H9 (cell line): ENCODE data around the gene MRPL43. TPM values are rescaled to one million over a fixed set of nuclear protein-coding genes. Genes with fewer than 3 reads are reported as not detected.
A peak's percentile ranks its signal among the peaks of the same experiment; 100 is the strongest.

Experiments
- DNase-seq: peaks from one replicate; pipeline ENCODE4 v3.0.0-alpha.2; 2017
- H2AFZ ChIP-seq: one replicate; pipeline ENCODE4 v1.6.1; 2013; ENCODE audit warnings: mild to moderate bottlenecking, low read length, control low read depth, moderate library complexity
- H2AK5ac ChIP-seq: 2 replicates; pipeline ENCODE4 v1.6.1; 2013; ENCODE audit warnings: low read length, control low read depth, mixed read lengths; ENCODE audit not compliant: insufficient read length
- H2BK120ac ChIP-seq: one replicate; pipeline ENCODE4 v1.6.1; 2013; ENCODE audit warnings: low read depth, mild to moderate bottlenecking, low read length, control low read depth, inconsistent platforms; ENCODE audit not compliant: poor library complexity, severe bottlenecking
- H2BK12ac ChIP-seq: 2 replicates; pipeline ENCODE4 v1.6.1; 2013; ENCODE audit warnings: low read length, control low read depth, mixed read lengths, low read depth; ENCODE audit not compliant: insufficient read length
- H2BK15ac ChIP-seq: 2 replicates; pipeline ENCODE4 v1.6.1; 2013; ENCODE audit warnings: low read depth, low read length, control low read depth
- H2BK20ac ChIP-seq: one replicate; pipeline ENCODE4 v1.6.1; 2013; ENCODE audit warnings: low read depth, mild to moderate bottlenecking, low read length, control low read depth, inconsistent platforms; ENCODE audit not compliant: poor library complexity, severe bottlenecking
- H2BK5ac ChIP-seq: 2 replicates; pipeline ENCODE4 v1.6.1; 2013; ENCODE audit warnings: low read length, control low read depth, mixed read lengths; ENCODE audit not compliant: insufficient read length
- H3K14ac ChIP-seq: 2 replicates; pipeline ENCODE4 v1.6.1; 2013; ENCODE audit warnings: low read length, control low read depth; ENCODE audit not compliant: insufficient read depth
- H3K18ac ChIP-seq: 2 replicates; pipeline ENCODE4 v1.6.1; 2013; ENCODE audit warnings: low read depth, mild to moderate bottlenecking, mixed read lengths, low read length, control low read depth; ENCODE audit not compliant: insufficient read length
- H3K23ac ChIP-seq: 2 replicates; pipeline ENCODE4 v1.6.1; 2013; ENCODE audit warnings: low read length, control low read depth, mixed read lengths, low read depth; ENCODE audit not compliant: insufficient read length
- H3K23me2 ChIP-seq: 2 replicates; pipeline ENCODE4 v1.6.1; 2013; ENCODE audit warnings: low read depth, mild to moderate bottlenecking, mixed read lengths, low read length, control low read depth; ENCODE audit not compliant: insufficient read length, poor library complexity, severe bottlenecking
- H3K27ac ChIP-seq: 2 replicates; pipeline ENCODE4 v1.5.1; 2013; ENCODE audit warnings: low read length, control low read depth, mixed read lengths, low read depth; ENCODE audit not compliant: insufficient read length
- H3K27me3 ChIP-seq: 2 replicates; pipeline ENCODE4 v1.6.1; 2013; ENCODE audit warnings: low read length, control low read depth, inconsistent platforms; ENCODE audit not compliant: insufficient read depth
- H3K4ac ChIP-seq: 2 replicates; pipeline ENCODE4 v1.6.1; 2013; ENCODE audit warnings: low read depth, mild to moderate bottlenecking, control low read depth, inconsistent platforms, low read length, moderate library complexity
- H3K4me1 ChIP-seq: 2 replicates; pipeline ENCODE4 v1.6.1; 2013; ENCODE audit warnings: low read length, control low read depth, inconsistent platforms; ENCODE audit not compliant: insufficient read depth
- H3K4me2 ChIP-seq: 2 replicates; pipeline ENCODE4 v1.6.1; 2013; ENCODE audit warnings: low read length, control low read depth, mixed read lengths; ENCODE audit not compliant: insufficient read length, insufficient read depth
- H3K56ac ChIP-seq: 2 replicates; pipeline ENCODE4 v1.6.1; 2013; ENCODE audit warnings: low read depth, mild to moderate bottlenecking, mixed read lengths, low read length, control low read depth; ENCODE audit not compliant: insufficient read length
- H3K79me1 ChIP-seq: 2 replicates; pipeline ENCODE4 v1.6.1; 2013; ENCODE audit warnings: low read depth, mild to moderate bottlenecking, moderate library complexity, low read length, control low read depth, inconsistent platforms; ENCODE audit not compliant: insufficient read depth, poor library complexity, severe bottlenecking
- H3K79me2 ChIP-seq: 2 replicates; pipeline ENCODE4 v1.6.1; 2013; ENCODE audit warnings: low read length, control low read depth, inconsistent platforms; ENCODE audit not compliant: insufficient read depth
- H3K9ac ChIP-seq: 2 replicates; pipeline ENCODE4 v1.6.1; 2013; ENCODE audit warnings: low read length, control low read depth, mixed read lengths; ENCODE audit not compliant: insufficient read length; ENCODE audit errors: extremely low read depth
- H3K9me3 ChIP-seq: one replicate; pipeline ENCODE4 v1.6.1; 2013; ENCODE audit warnings: low read depth, low read length, inconsistent platforms; ENCODE audit not compliant: control insufficient read depth
- H3T11ph ChIP-seq: one replicate; pipeline ENCODE4 v1.6.1; 2013; ENCODE audit warnings: mild to moderate bottlenecking, low read length, control low read depth, inconsistent platforms
- H4K20me1 ChIP-seq: one replicate; pipeline ENCODE4 v1.6.1; 2013; ENCODE audit not compliant: control insufficient read depth, insufficient read length, insufficient read depth
- H4K5ac ChIP-seq: 2 replicates; pipeline ENCODE4 v1.6.1; 2013; ENCODE audit warnings: low read depth, mild to moderate bottlenecking, mixed read lengths, low read length, control low read depth; ENCODE audit not compliant: insufficient read length
- H4K8ac ChIP-seq: replicated peaks from 2 replicates; pipeline ENCODE4 v1.6.1; 2013; ENCODE audit warnings: low read length, control low read depth, mixed read lengths, low read depth; ENCODE audit not compliant: insufficient read length
- H4K91ac ChIP-seq: 2 replicates; pipeline ENCODE4 v1.6.1; 2013; ENCODE audit warnings: low read depth, mild to moderate bottlenecking, moderate library complexity, mixed read lengths, low read length, control low read depth; ENCODE audit not compliant: insufficient read length
- H3K27ac Mint-ChIP-seq, 3 experiments: 2 replicates in 2 of 3; 3 replicates in 1 of 3; pipeline ENCODE4 v1.8.0; 2020 to 2021; ENCODE audit warnings: mixed read lengths in 3 of 3, mild to moderate bottlenecking in 1 of 3, moderate library complexity in 1 of 3
- H3K27me3 Mint-ChIP-seq: 2 replicates; pipeline ENCODE4 v1.8.0; 2021; ENCODE audit warnings: low read depth, mild to moderate bottlenecking, moderate library complexity, mixed read lengths
- H3K36me3 Mint-ChIP-seq, 3 experiments: 2 replicates in 2 of 3; 3 replicates in 1 of 3; pipeline ENCODE4 v1.8.0; 2020 to 2021; ENCODE audit warnings: low read depth in 3 of 3, mixed read lengths in 3 of 3; ENCODE audit not compliant: insufficient read depth in 1 of 3
- H3K4me1 Mint-ChIP-seq, 2 experiments: 2 replicates each; pipeline ENCODE4 v1.8.0; 2020; ENCODE audit warnings: mixed read lengths in 2 of 2
- H3K4me3 Mint-ChIP-seq, 2 experiments: 2 replicates in 1 of 2; 3 replicates in 1 of 2; pipeline ENCODE4 v1.8.0; 2020 to 2021; ENCODE audit warnings: mild to moderate bottlenecking in 2 of 2, mixed read lengths in 2 of 2, moderate library complexity in 1 of 2
- H3K9me3 Mint-ChIP-seq, 2 experiments: 2 replicates in 1 of 2; 3 replicates in 1 of 2; pipeline ENCODE4 v1.8.0; 2020; ENCODE audit warnings: mild to moderate bottlenecking in 2 of 2, mixed read lengths in 2 of 2, moderate library complexity in 1 of 2
- WGBS: extraction: QIAGEN DNeasy Blood & Tissue Kit; methylation state at CpG from one replicate; pipeline ENCODE4 v1.1.7; 2013; ENCODE audit warnings: missing lambda C conversion rate, low lambda C conversion rate, mixed read lengths; ENCODE audit not compliant: insufficient read length; ENCODE audit errors: extremely low coverage; 5-methylcytosine and 5-hydroxymethylcytosine counted together
- total RNA-seq: library from RNA; stranded (reverse); gene quantifications from 2 replicates; pipeline ENCODE4 v1.2.1, GENCODE V29; 2021
- TF ChIP-seq, protein P1 (sequence below): fragments of 200-600 bp; sonication (generic); conservative IDR thresholded peaks from 3 replicates; pipeline ENCODE4 v1.8.0; 2021; ENCODE audit warnings: antibody characterized with exemption, mild to moderate bottlenecking

MRPL43 gene
- total RNA-seq, 1 experiment from 2014 or later = 70.3 TPM

DNA sequence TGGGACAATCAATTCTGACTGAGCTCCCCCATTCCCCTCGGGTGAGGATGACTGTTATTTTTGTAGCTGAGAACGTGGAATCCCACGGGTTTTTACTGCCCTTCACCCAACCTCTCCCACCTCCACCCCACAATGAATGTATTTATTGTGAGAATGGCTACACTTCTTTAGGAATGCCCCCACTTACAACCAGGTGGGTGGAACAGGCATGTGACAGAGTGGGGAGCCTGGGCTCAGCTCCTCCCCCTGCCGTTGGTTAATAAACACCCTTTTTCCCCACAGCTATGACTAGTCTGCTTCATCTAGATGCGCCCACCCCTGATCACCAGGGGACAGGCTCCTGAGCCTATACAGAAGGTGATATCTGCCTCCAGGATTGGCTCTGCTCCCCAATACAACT, 2.0 kb downstream of the MRPL43 start:
- no peak overlapping the region for H2BK120ac ChIP-seq
- no peak overlapping the region for H3K56ac ChIP-seq
- H3K9ac ChIP-seq = no peak overlapping the region
- no peak overlapping the region for H2BK15ac ChIP-seq
- no peak overlapping the region for H2BK20ac ChIP-seq
- H2BK12ac ChIP-seq = no peak overlapping the region
- H4K91ac ChIP-seq = no peak overlapping the region
- no peak overlapping the region for H2BK5ac ChIP-seq
- peaks cover 9 to 16% of the 10 kb centered on the region in 2 experiments for H3K4me1 Mint-ChIP-seq
- H4K20me1 ChIP-seq = no peaks in the 10 kb centered on the region
- H3K27me3 Mint-ChIP-seq = no peaks in the 10 kb centered on the region
- H3K27ac Mint-ChIP-seq = no peak overlapping the region
- peaks cover 0 to 2% of the 10 kb centered on the region in 2 experiments; a peak in 3 of 5 replicates for H3K9me3 Mint-ChIP-seq
- H3K79me2 ChIP-seq = peaks cover 15% of the 10 kb centered on the region; the same call in 1 of the 2 replicates
- no peak overlapping the region for H3K14ac ChIP-seq
- no peak overlapping the region for H2AFZ ChIP-seq
- H3K36me3 Mint-ChIP-seq = peaks cover 16 to 40% (median 36%) of the 10 kb centered on the region in 3 experiments; a peak in 6 of 7 replicates
- H3K23ac ChIP-seq = no peak overlapping the region
- no peak overlapping the region for H4K5ac ChIP-seq
- no CpG with 5 or more reads among the region's 5 CpGs for WGBS
- peaks cover 14% of the 10 kb centered on the region for H3K79me1 ChIP-seq
- H3T11ph ChIP-seq = no peak overlapping the region
- H3K18ac ChIP-seq = no peak overlapping the region
- no peaks in the 10 kb centered on the region; the same call in 1 of the 2 replicates for H3K4me1 ChIP-seq
- no peak overlapping the region for H3K27ac ChIP-seq
- no peaks in the 10 kb centered on the region for H3K9me3 ChIP-seq
- TF ChIP-seq, protein P1, sequence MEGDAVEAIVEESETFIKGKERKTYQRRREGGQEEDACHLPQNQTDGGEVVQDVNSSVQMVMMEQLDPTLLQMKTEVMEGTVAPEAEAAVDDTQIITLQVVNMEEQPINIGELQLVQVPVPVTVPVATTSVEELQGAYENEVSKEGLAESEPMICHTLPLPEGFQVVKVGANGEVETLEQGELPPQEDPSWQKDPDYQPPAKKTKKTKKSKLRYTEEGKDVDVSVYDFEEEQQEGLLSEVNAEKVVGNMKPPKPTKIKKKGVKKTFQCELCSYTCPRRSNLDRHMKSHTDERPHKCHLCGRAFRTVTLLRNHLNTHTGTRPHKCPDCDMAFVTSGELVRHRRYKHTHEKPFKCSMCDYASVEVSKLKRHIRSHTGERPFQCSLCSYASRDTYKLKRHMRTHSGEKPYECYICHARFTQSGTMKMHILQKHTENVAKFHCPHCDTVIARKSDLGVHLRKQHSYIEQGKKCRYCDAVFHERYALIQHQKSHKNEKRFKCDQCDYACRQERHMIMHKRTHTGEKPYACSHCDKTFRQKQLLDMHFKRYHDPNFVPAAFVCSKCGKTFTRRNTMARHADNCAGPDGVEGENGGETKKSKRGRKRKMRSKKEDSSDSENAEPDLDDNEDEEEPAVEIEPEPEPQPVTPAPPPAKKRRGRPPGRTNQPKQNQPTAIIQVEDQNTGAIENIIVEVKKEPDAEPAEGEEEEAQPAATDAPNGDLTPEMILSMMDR = no peak
- no peak overlapping the region for H3K4me2 ChIP-seq
- H3K4me3 Mint-ChIP-seq = peak overlapping the region; percentile 96 to 98; a peak in 3 of 5 replicates
- no peak overlapping the region for H4K8ac ChIP-seq
- no peak overlapping the region for H2AK5ac ChIP-seq
- no peaks in the 10 kb centered on the region for H3K27me3 ChIP-seq
- H3K4ac ChIP-seq = no peak overlapping the region
- peaks cover 8% of the 10 kb centered on the region for H3K23me2 ChIP-seq
- DNase-seq = no peak
